PC-9 (cell line): Measurements from ENCODE around the gene POU6F2.

Experiments
- CTCF ChIP-seq: fragments of 200-600 bp; sonication (generic); conservative IDR thresholded peaks from 2 replicates; pipeline ENCODE4 v1.6.1; 2017; ENCODE audit warnings: mixed run types, antibody characterized with exemption, mild to moderate bottlenecking, moderate library complexity
- EZH2 ChIP-seq: fragments of 200-600 bp; sonication (generic); IDR thresholded peaks from 2 replicates; pipeline ENCODE4 v1.8.0; 2017; ENCODE audit warnings: antibody characterized with exemption, low read depth

- no peak for TF ChIP-seq CTCF
- TF ChIP-seq EZH2 = no peak
Measured at GRCh38 chr7:39504963-39505362, 527.3 kb downstream of the POU6F2 start.
